Caco-2 (cell line): ENCODE results near the gene BCAS3. TPM values are rescaled to one million over a fixed set of nuclear protein-coding genes. Genes with fewer than 3 reads are reported as not detected.

Experiments used
- BruUV-seq: library from RNA; stranded (reverse); fragments of 400-500 nt; replicated peaks from 2 replicates; lab custom pipeline; 2021; lab: Mats Ljungman, UMichigan
- CTCF ChIA-PET: fragments of 300-600 bp; sonication (Branson Sonifier 250); formaldehyde crosslinking; loops from one replicate; lab custom pipeline; 2022; ENCODE audit warnings: antibody characterized with exemption; lab: Charles Lee
- POLR2A ChIA-PET: fragments of 300-600 bp; sonication (Branson Sonifier 250); formaldehyde crosslinking; loops from one replicate; lab custom pipeline; 2022; ENCODE audit warnings: antibody characterized with exemption; lab: Charles Lee
- DNase-seq, 2 experiments: peaks; one replicate each; pipeline versions ENCODE4 v3.0.0 to v3.0.0-alpha.2; 2020 to 2022
- H3K27me3 ChIP-seq: replicated peaks from 2 replicates; pipeline ENCODE4 v1.6.0; 2011; ENCODE audit warnings: low read length; ENCODE audit not compliant: control insufficient read depth, insufficient read depth
- H3K36me3 ChIP-seq: 2 replicates; pipeline ENCODE4 v1.5.1; 2011; ENCODE audit warnings: low read length; ENCODE audit not compliant: control insufficient read depth, insufficient read depth
- H3K4me1 ChIP-seq: fragments of 250-450 bp; sonication (Bioruptor Pico); 2 replicates; pipeline ENCODE4 v1.5.1; 2020; ENCODE audit warnings: mild to moderate bottlenecking
- H3K4me3 ChIP-seq: 2 replicates; pipeline ENCODE4 v1.5.1; 2011; ENCODE audit warnings: low read depth, mild to moderate bottlenecking, control low read depth, low read length
- H3K9me3 ChIP-seq: fragments of 250-450 bp; sonication (Bioruptor Pico); 2 replicates; pipeline ENCODE4 v1.5.1; 2020; ENCODE audit warnings: mild to moderate bottlenecking, moderate library complexity
- H3K27ac Mint-ChIP-seq: one replicate; pipeline ENCODE4 v1.8.0; 2022; ENCODE audit warnings: mixed read lengths; ENCODE audit not compliant: unreplicated experiment
- H3K27me3 Mint-ChIP-seq: one replicate; pipeline ENCODE4 v1.8.0; 2022; ENCODE audit warnings: mixed read lengths; ENCODE audit not compliant: insufficient read depth, unreplicated experiment
- H3K36me3 Mint-ChIP-seq: one replicate; pipeline ENCODE4 v1.8.0; 2022; ENCODE audit warnings: mild to moderate bottlenecking, mixed read lengths; ENCODE audit not compliant: insufficient read depth, unreplicated experiment
- H3K4me1 Mint-ChIP-seq: one replicate; pipeline ENCODE4 v1.8.0; 2022; ENCODE audit warnings: low read depth, mixed read lengths; ENCODE audit not compliant: unreplicated experiment
- H3K4me3 Mint-ChIP-seq: one replicate; pipeline ENCODE4 v1.8.0; 2022; ENCODE audit warnings: mild to moderate bottlenecking, moderate library complexity, mixed read lengths; ENCODE audit not compliant: unreplicated experiment
- H3K9me3 Mint-ChIP-seq: one replicate; pipeline ENCODE4 v1.8.0; 2022; ENCODE audit warnings: mixed read lengths; ENCODE audit not compliant: unreplicated experiment
- intact Hi-C: fragments of 100-400 bp; cut with micrococcal nuclease; formaldehyde crosslinking; loops from one replicate; pipeline ENCODE4 v1.10.0; 2022; ENCODE audit not compliant: unreplicated experiment
- total RNA-seq: library from RNA; stranded (reverse); gene quantifications from 2 replicates; pipeline ENCODE4 v1.2.3, GENCODE V29; 2022
- TF ChIP-seq, protein P1 (sequence below), 2 experiments: fragments of 200-600 bp in 1 of 2; IDR thresholded peaks; 1 replicate in 1 of 2; 2 replicates in 1 of 2; pipeline versions ENCODE4 v1.5.1 to v1.8.0; 2011 to 2022; ENCODE audit warnings: antibody characterized with exemption in 1 of 2, control low read depth in 1 of 2, inconsistent platforms in 1 of 2, low read depth in 1 of 2, low read length in 1 of 2, mild to moderate bottlenecking in 1 of 2, moderate library complexity in 1 of 2; ENCODE audit not compliant: insufficient read depth in 1 of 2, severe bottlenecking in 1 of 2, unreplicated experiment in 1 of 2

Gene BCAS3
- total RNA-seq, 1 experiment from 2014 or later, result 44.1 TPM

DNA sequence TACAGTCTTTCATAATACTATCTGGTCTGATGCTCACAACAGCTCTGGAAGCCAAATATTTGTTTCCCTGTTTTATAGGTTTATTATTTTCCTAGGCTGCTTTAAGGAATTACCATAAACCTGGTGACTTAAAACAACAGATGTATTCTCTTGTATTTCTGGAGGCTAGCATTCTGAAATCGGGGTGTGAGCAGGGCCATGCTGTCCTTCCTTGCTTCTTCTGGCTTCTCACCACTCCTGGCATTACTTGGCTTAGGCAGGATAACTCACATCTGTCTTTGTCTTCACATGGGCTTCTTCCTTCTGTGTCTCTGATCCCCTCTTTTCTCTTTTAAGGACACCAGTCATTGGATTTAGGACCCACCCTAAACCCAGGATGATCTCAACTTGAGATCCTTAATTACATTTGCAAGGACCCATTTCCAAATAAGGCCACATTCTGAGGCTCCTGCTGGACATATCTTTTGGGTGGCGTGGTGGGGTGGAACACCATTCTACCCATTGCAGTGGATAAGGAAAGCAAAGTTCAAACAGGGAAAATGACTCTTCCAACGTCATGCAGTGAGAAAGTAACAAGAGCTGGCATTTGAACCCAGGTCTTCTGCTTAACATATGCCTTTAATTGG is 682.8 kb downstream of the BCAS3 start:
- POLR2A ChIA-PET, result no interaction called here

DNA sequence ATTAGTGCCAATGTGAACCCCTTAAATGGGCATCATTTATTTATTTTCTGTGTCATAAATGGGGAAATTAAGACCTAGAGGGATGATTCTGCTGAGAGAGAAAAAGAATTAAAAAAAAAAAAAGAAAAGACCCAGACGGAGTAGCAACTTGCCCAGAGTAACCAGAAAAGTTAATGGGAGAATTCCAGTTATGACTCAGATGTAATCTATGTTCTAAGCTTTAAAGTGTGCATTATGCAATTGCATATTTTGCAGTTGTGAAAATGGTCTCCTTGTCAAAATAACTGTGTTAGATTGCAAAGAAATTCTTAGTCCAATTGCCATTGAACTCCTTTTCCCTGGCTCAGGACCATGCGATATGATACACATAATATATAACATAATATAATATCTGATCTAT is 683.4 kb downstream of the BCAS3 start:
- Mint-ChIP-seq H3K4me3 (no peak overlapping the region), H3K27me3 (no peaks in the 10 kb centered on the region), H3K9me3 (no peaks in the 10 kb centered on the region), H3K4me1 (peaks cover 17% of the 10 kb centered on the region), H3K36me3 (peaks cover 6% of the 10 kb centered on the region), H3K27ac (peak overlapping the region; percentile 64)
- POLR2A ChIA-PET, result no interaction called here
- Histone ChIP-seq H3K36me3 (no peaks in the 10 kb centered on the region), H3K9me3 (no peaks in the 10 kb centered on the region), H3K4me3 (no peak overlapping the region), H3K4me1 (peaks cover 15% of the 10 kb centered on the region), H3K27me3 (no peaks in the 10 kb centered on the region)
- intact Hi-C loops, result no loop called here
- no peak for DNase-seq
- TF ChIP-seq, protein P1, sequence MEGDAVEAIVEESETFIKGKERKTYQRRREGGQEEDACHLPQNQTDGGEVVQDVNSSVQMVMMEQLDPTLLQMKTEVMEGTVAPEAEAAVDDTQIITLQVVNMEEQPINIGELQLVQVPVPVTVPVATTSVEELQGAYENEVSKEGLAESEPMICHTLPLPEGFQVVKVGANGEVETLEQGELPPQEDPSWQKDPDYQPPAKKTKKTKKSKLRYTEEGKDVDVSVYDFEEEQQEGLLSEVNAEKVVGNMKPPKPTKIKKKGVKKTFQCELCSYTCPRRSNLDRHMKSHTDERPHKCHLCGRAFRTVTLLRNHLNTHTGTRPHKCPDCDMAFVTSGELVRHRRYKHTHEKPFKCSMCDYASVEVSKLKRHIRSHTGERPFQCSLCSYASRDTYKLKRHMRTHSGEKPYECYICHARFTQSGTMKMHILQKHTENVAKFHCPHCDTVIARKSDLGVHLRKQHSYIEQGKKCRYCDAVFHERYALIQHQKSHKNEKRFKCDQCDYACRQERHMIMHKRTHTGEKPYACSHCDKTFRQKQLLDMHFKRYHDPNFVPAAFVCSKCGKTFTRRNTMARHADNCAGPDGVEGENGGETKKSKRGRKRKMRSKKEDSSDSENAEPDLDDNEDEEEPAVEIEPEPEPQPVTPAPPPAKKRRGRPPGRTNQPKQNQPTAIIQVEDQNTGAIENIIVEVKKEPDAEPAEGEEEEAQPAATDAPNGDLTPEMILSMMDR (IDR thresholded peaks at IDR 0.05; ENCODE audit: insufficient read depth in 1 of 2, low read depth in 1 of 2, low read length in 1 of 2, severe bottlenecking in 1 of 2, unreplicated experiment in 1 of 2), result no peak
- CTCF ChIA-PET, result interaction anchor here (0.7 kb wide), 1 partner anchor 457 kb away, joined by 3 read pairs; no protein-coding TSS in a partner anchor
- BruUV-seq, result no TSS peak

More for the DNA sequence above, 682.8 kb downstream of the BCAS3 start:
- H3K27me3 Mint-ChIP-seq, result no peaks in the 10 kb centered on the region
- no peaks in the 10 kb centered on the region for H3K9me3 Mint-ChIP-seq
- no peaks in the 10 kb centered on the region for H3K9me3 ChIP-seq
- no peak overlapping the region for H3K4me3 ChIP-seq
- no peak overlapping the region for H3K4me3 Mint-ChIP-seq
- no peaks in the 10 kb centered on the region for H3K27me3 ChIP-seq
- CTCF ChIA-PET, result no interaction called here
- peaks cover 16% of the 10 kb centered on the region for H3K4me1 ChIP-seq
- peaks cover 17% of the 10 kb centered on the region for H3K4me1 Mint-ChIP-seq
- intact Hi-C loops, result no loop called here
- no peak for DNase-seq
- no TSS peak for BruUV-seq
- H3K27ac Mint-ChIP-seq, result peak overlapping the region; percentile 64
- TF ChIP-seq, protein P1 (IDR thresholded peaks at IDR 0.05; ENCODE audit: insufficient read depth in 1 of 2, low read depth in 1 of 2, low read length in 1 of 2, severe bottlenecking in 1 of 2, unreplicated experiment in 1 of 2), result no peak
- peaks cover 6% of the 10 kb centered on the region for H3K36me3 Mint-ChIP-seq
- no peaks in the 10 kb centered on the region for H3K36me3 ChIP-seq

DNA sequence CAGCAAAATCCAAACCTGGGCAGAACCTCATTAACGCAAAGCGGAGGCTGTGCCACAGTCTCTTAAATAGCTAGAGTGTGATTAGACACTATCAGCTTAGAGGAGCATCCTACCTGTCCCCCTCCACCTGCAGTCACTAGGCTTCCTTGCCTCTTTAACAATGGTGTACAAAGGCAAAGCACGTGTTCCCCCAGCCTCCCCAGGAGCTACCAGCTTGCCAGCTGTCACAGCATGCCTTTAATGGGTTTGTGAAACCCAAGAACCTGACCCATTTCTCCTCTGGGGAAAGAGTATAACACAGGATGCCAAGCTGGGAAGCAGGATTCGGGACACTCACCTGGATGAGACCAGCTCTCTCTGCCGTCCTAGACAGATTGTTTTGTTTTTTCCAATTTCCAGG is 684.7 kb downstream of the BCAS3 start:
- peak overlapping the region; percentile 57 for H3K27ac Mint-ChIP-seq
- H3K27me3 Mint-ChIP-seq, result no peaks in the 10 kb centered on the region
- peaks cover 6% of the 10 kb centered on the region for H3K36me3 Mint-ChIP-seq
- intact Hi-C loops, result no loop called here
- no peaks in the 10 kb centered on the region for H3K9me3 Mint-ChIP-seq
- no peak for DNase-seq
- TF ChIP-seq, protein P1 (IDR thresholded peaks at IDR 0.05; ENCODE audit: insufficient read depth in 1 of 2, low read depth in 1 of 2, low read length in 1 of 2, severe bottlenecking in 1 of 2, unreplicated experiment in 1 of 2), result no peak
- ChIA-PET CTCF (interaction anchor here (0.6 kb wide), 1 partner anchor 13 kb away, joined by 3 read pairs; no protein-coding TSS in a partner anchor), POLR2A (no interaction called here)
- Histone ChIP-seq H3K4me1 (peaks cover 7% of the 10 kb centered on the region; the same call in 1 of the 2 replicates), H3K9me3 (no peaks in the 10 kb centered on the region), H3K27me3 (no peaks in the 10 kb centered on the region), H3K4me3 (no peak overlapping the region), H3K36me3 (no peaks in the 10 kb centered on the region)
- no TSS peak for BruUV-seq
- no peak overlapping the region for H3K4me3 Mint-ChIP-seq
- H3K4me1 Mint-ChIP-seq, result peaks cover 17% of the 10 kb centered on the region
